Small intestine (tissue), 7 donors: ENCODE data around the gene BAZ2B. TPM values are rescaled to one million over a fixed set of nuclear protein-coding genes. Genes with fewer than 3 reads are reported as not detected.
A peak's percentile ranks its signal among the peaks of the same experiment; 100 is the strongest.
"Not testable (repeated sequence)": the region's sequence is repeated elsewhere in the genome, so short reads cannot be mapped to it uniquely, and the experiment has no call there.

ENCODE experiments used
- DNase-seq, 2 donors: peaks; one replicate each; pipeline versions ENCODE4 v3.0.0 to v3.0.0-alpha.2; 2013
- FAIRE-seq: peaks from 2 replicates; lab custom pipeline; 2012; peaks lifted over from hg19 to GRCh38; lab: Jason Lieb, UNC
- H3K27ac ChIP-seq, 3 donors: one replicate each; pipeline ENCODE4 v1.5.1; 2013; ENCODE audit warnings: low read length in 2 of 3, mild to moderate bottlenecking in 2 of 3, control low read depth in 1 of 3, inconsistent platforms in 1 of 3, low read depth in 1 of 3, moderate library complexity in 1 of 3
- H3K27me3 ChIP-seq, 3 donors: one replicate each; pipeline ENCODE4 v1.6.1; 2013; ENCODE audit warnings: low read length in 3 of 3, inconsistent platforms in 1 of 3; ENCODE audit not compliant: control insufficient read depth in 3 of 3, insufficient read depth in 3 of 3
- H3K36me3 ChIP-seq, 3 donors: one replicate each; pipeline ENCODE4 v1.6.1; 2013; ENCODE audit warnings: low read length in 3 of 3, inconsistent platforms in 1 of 3, low read depth in 1 of 3, mild to moderate bottlenecking in 1 of 3, moderate library complexity in 1 of 3; ENCODE audit not compliant: control insufficient read depth in 3 of 3, insufficient read depth in 2 of 3
- H3K4me1 ChIP-seq, 3 donors: one replicate each; pipeline ENCODE4 v1.6.1; 2013; ENCODE audit warnings: low read length in 2 of 3, inconsistent platforms in 1 of 3, low read depth in 1 of 3, mild to moderate bottlenecking in 1 of 3, moderate library complexity in 1 of 3; ENCODE audit not compliant: control insufficient read depth in 3 of 3, insufficient read depth in 2 of 3
- H3K4me3 ChIP-seq, 3 donors: one replicate each; pipeline ENCODE4 v1.5.1; 2013; ENCODE audit warnings: low read length in 3 of 3, control low read depth in 1 of 3, inconsistent platforms in 1 of 3, low read depth in 1 of 3, mild to moderate bottlenecking in 1 of 3, moderate library complexity in 1 of 3
- H3K9me3 ChIP-seq, 2 donors: one replicate each; pipeline ENCODE4 v1.6.1; 2013; ENCODE audit warnings: low read depth in 1 of 2, low read length in 1 of 2; ENCODE audit not compliant: control insufficient read depth in 2 of 2, insufficient read depth in 1 of 2
- WGBS, 3 donors: extraction: QIAGEN DNeasy Blood & Tissue Kit; methylation state at CpG; one replicate each; pipeline ENCODE4 v1.1.7; 2013; 5-methylcytosine and 5-hydroxymethylcytosine counted together
- polyA plus RNA-seq, 4 donors: library from polyadenylated mRNA; stranded (reverse) in 3 of 4; unstranded in 1 of 4; fragments of 200-250 nt in 3 of 4; fragments of 120-200 nt in 1 of 4; gene quantifications; one replicate each; pipeline versions ENCODE4 v1.2.1 to v1.2.3, GENCODE V29; 2013
- donor health status: healthy with polysubstance abuse.
- donor health status: control.
- donor health status: control.
- donor health status: Bipolar disorder and iron deficiency.
- donor health status: healthy.

The BAZ2B gene
- polyA plus RNA-seq, 4 donors = 12.2 to 53.2 (median 16.0) TPM

GRCh38 chr2:159402160-159402559 is 214.2 kb downstream of the BAZ2B start:
- H3K27me3 ChIP-seq, H3K27ac ChIP-seq, DNase-seq, H3K9me3 ChIP-seq, H3K4me1 ChIP-seq, FAIRE-seq, H3K4me3 ChIP-seq: not testable (repeated sequence)
- WGBS, 3 donors = 97 to 99% (median 98%) methylated on average over 5 of the region's 5 CpGs
- H3K36me3 ChIP-seq = peaks cover 2 to 10% (median 6%) of the 10 kb centered on the region in 3 donors

- peaks cover 0 to 4% (median 2%) of the 10 kb centered on the region in 3 donors for H3K36me3 ChIP-seq
- no peak for DNase-seq
- FAIRE-seq = no peak
- WGBS, 3 donors = 73 to 83% (median 78%) methylated on average over 5 of the region's 5 CpGs
- H3K9me3 ChIP-seq = no peaks in the 10 kb centered on the region
- H3K27me3 ChIP-seq = no peaks in the 10 kb centered on the region
- no peaks in the 10 kb centered on the region for H3K4me1 ChIP-seq
- H3K4me3 ChIP-seq = no peak overlapping the region
- no peak overlapping the region for H3K27ac ChIP-seq
Measured at GRCh38 chr2:159399716-159400415, 216.5 kb downstream of the BAZ2B start.

GRCh38 chr2:159396799-159397198 is 219.5 kb downstream of the BAZ2B start:
- no peaks in the 10 kb centered on the region for H3K9me3 ChIP-seq
- no peaks in the 10 kb centered on the region for H3K4me1 ChIP-seq
- DNase-seq (no peak), FAIRE-seq (no peak)
- no peak overlapping the region for H3K4me3 ChIP-seq
- H3K27me3 ChIP-seq = no peaks in the 10 kb centered on the region
- H3K36me3 ChIP-seq = peaks cover 3 to 6% (median 4%) of the 10 kb centered on the region in 3 donors
- 84 to 93% (median 90%) methylated on average over 1 of the region's 1 CpG for WGBS, 3 donors
- H3K27ac ChIP-seq = no peak overlapping the region

GRCh38 chr2:159382447-159383028 is 233.8 kb downstream of the BAZ2B start:
- Histone ChIP-seq H3K27ac (peak overlapping the region in 1 of 3 donors; percentile 86), H3K4me3 (no peak overlapping the region), H3K27me3 (no peaks in the 10 kb centered on the region), H3K4me1 (peaks cover 0 to 26% (median 3%) of the 10 kb centered on the region in 3 donors), H3K9me3 (no peaks in the 10 kb centered on the region), H3K36me3 (peaks cover 2 to 5% (median 3%) of the 10 kb centered on the region in 3 donors)
- 96 to 98% (median 96%) methylated on average over 6 of the region's 6 CpGs for WGBS, 3 donors
- DNase-seq (no peak), FAIRE-seq (no peak)

- peaks cover 0 to 26% (median 3%) of the 10 kb centered on the region in 3 donors for H3K4me1 ChIP-seq
- H3K36me3 ChIP-seq = peaks cover 2 to 5% (median 3%) of the 10 kb centered on the region in 3 donors
- FAIRE-seq = no peak
- H3K4me3 ChIP-seq = no peak overlapping the region
- peak; percentile 76 to 81 for DNase-seq
- no peaks in the 10 kb centered on the region for H3K27me3 ChIP-seq
- peak overlapping the region in 2 of 3 donors; percentile 41 to 86 for H3K27ac ChIP-seq
- no peaks in the 10 kb centered on the region for H3K9me3 ChIP-seq
Measured at GRCh38 chr2:159381574-159381973, 234.8 kb downstream of the BAZ2B start.

- no peak overlapping the region for H3K4me3 ChIP-seq
- H3K27ac ChIP-seq = peak overlapping the region; percentile 29 to 86 (median 33)
- FAIRE-seq (no peak), DNase-seq (peak; percentile 74 to 76)
- H3K36me3 ChIP-seq = peaks cover 2 to 5% (median 2%) of the 10 kb centered on the region in 3 donors
- whole genome bisulfite sequencing, 3 donors = 17 to 74% (median 39%) methylated on average over 1 of the region's 1 CpG
- no peaks in the 10 kb centered on the region for H3K27me3 ChIP-seq
- H3K9me3 ChIP-seq = no peaks in the 10 kb centered on the region
- peaks cover 0 to 26% (median 3%) of the 10 kb centered on the region in 3 donors for H3K4me1 ChIP-seq
Measured at GRCh38 chr2:159380685-159381239, 235.6 kb downstream of the BAZ2B start.

GRCh38 chr2:159379181-159379580 is 237.2 kb downstream of the BAZ2B start:
- no peaks in the 10 kb centered on the region for H3K27me3 ChIP-seq
- no peak overlapping the region for H3K27ac ChIP-seq
- H3K9me3 ChIP-seq = no peaks in the 10 kb centered on the region
- peaks cover 0 to 6% (median 0%) of the 10 kb centered on the region in 3 donors for H3K36me3 ChIP-seq
- H3K4me3 ChIP-seq = no peak overlapping the region
- FAIRE-seq (peak; percentile 10), DNase-seq (no peak)
- peaks cover 0 to 26% (median 3%) of the 10 kb centered on the region in 3 donors for H3K4me1 ChIP-seq
- WGBS, 3 donors = 0 to 2% (median 0%) methylated on average over 1 of the region's 1 CpG

GRCh38 chr2:159375241-159375640 is 241.1 kb downstream of the BAZ2B start:
- Histone ChIP-seq H3K9me3 (no peaks in the 10 kb centered on the region), H3K4me3 (no peak overlapping the region), H3K27ac (no peak overlapping the region), H3K4me1 (peaks cover 0 to 5% (median 0%) of the 10 kb centered on the region in 3 donors), H3K36me3 (peaks cover 0 to 21% (median 11%) of the 10 kb centered on the region in 3 donors), H3K27me3 (no peaks in the 10 kb centered on the region)
- no peak for FAIRE-seq
- no peak for DNase-seq
